Caco-2 (cell line): ENCODE data around the gene SHOC1. TPM values are rescaled to one million over a fixed set of nuclear protein-coding genes. Genes with fewer than 3 reads are reported as not detected.
"Not testable (repeated sequence)": the region's sequence is repeated elsewhere in the genome, so short reads cannot be mapped to it uniquely, and the experiment has no call there.

Source experiments
- BruUV-seq: library from RNA; stranded (reverse); fragments of 400-500 nt; replicated peaks from 2 replicates; lab custom pipeline; 2021; lab: Mats Ljungman, UMichigan
- CTCF ChIA-PET: fragments of 300-600 bp; sonication (Branson Sonifier 250); formaldehyde crosslinking; loops from one replicate; lab custom pipeline; 2022; ENCODE audit warnings: antibody characterized with exemption; lab: Charles Lee
- POLR2A ChIA-PET: fragments of 300-600 bp; sonication (Branson Sonifier 250); formaldehyde crosslinking; loops from one replicate; lab custom pipeline; 2022; ENCODE audit warnings: antibody characterized with exemption; lab: Charles Lee
- DNase-seq, 2 experiments: peaks; one replicate each; pipeline versions ENCODE4 v3.0.0 to v3.0.0-alpha.2; 2020 to 2022
- H3K27me3 ChIP-seq: replicated peaks from 2 replicates; pipeline ENCODE4 v1.6.0; 2011; ENCODE audit warnings: low read length; ENCODE audit not compliant: control insufficient read depth, insufficient read depth
- H3K36me3 ChIP-seq: 2 replicates; pipeline ENCODE4 v1.5.1; 2011; ENCODE audit warnings: low read length; ENCODE audit not compliant: control insufficient read depth, insufficient read depth
- H3K4me1 ChIP-seq: fragments of 250-450 bp; sonication (Bioruptor Pico); 2 replicates; pipeline ENCODE4 v1.5.1; 2020; ENCODE audit warnings: mild to moderate bottlenecking
- H3K4me3 ChIP-seq: 2 replicates; pipeline ENCODE4 v1.5.1; 2011; ENCODE audit warnings: low read depth, mild to moderate bottlenecking, control low read depth, low read length
- H3K9me3 ChIP-seq: fragments of 250-450 bp; sonication (Bioruptor Pico); 2 replicates; pipeline ENCODE4 v1.5.1; 2020; ENCODE audit warnings: mild to moderate bottlenecking, moderate library complexity
- H3K27ac Mint-ChIP-seq: one replicate; pipeline ENCODE4 v1.8.0; 2022; ENCODE audit warnings: mixed read lengths; ENCODE audit not compliant: unreplicated experiment
- H3K27me3 Mint-ChIP-seq: one replicate; pipeline ENCODE4 v1.8.0; 2022; ENCODE audit warnings: mixed read lengths; ENCODE audit not compliant: insufficient read depth, unreplicated experiment
- H3K36me3 Mint-ChIP-seq: one replicate; pipeline ENCODE4 v1.8.0; 2022; ENCODE audit warnings: mild to moderate bottlenecking, mixed read lengths; ENCODE audit not compliant: insufficient read depth, unreplicated experiment
- H3K4me1 Mint-ChIP-seq: one replicate; pipeline ENCODE4 v1.8.0; 2022; ENCODE audit warnings: low read depth, mixed read lengths; ENCODE audit not compliant: unreplicated experiment
- H3K4me3 Mint-ChIP-seq: one replicate; pipeline ENCODE4 v1.8.0; 2022; ENCODE audit warnings: mild to moderate bottlenecking, moderate library complexity, mixed read lengths; ENCODE audit not compliant: unreplicated experiment
- H3K9me3 Mint-ChIP-seq: one replicate; pipeline ENCODE4 v1.8.0; 2022; ENCODE audit warnings: mixed read lengths; ENCODE audit not compliant: unreplicated experiment
- intact Hi-C: fragments of 100-400 bp; cut with micrococcal nuclease; formaldehyde crosslinking; loops from one replicate; pipeline ENCODE4 v1.10.0; 2022; ENCODE audit not compliant: unreplicated experiment
- total RNA-seq: library from RNA; stranded (reverse); gene quantifications from 2 replicates; pipeline ENCODE4 v1.2.3, GENCODE V29; 2022
- TF ChIP-seq, protein P1 (sequence below), 2 experiments: fragments of 200-600 bp in 1 of 2; IDR thresholded peaks; 1 replicate in 1 of 2; 2 replicates in 1 of 2; pipeline versions ENCODE4 v1.5.1 to v1.8.0; 2011 to 2022; ENCODE audit warnings: antibody characterized with exemption in 1 of 2, control low read depth in 1 of 2, inconsistent platforms in 1 of 2, low read depth in 1 of 2, low read length in 1 of 2, mild to moderate bottlenecking in 1 of 2, moderate library complexity in 1 of 2; ENCODE audit not compliant: insufficient read depth in 1 of 2, severe bottlenecking in 1 of 2, unreplicated experiment in 1 of 2

Gene SHOC1
- total RNA-seq, 1 experiment from 2014 or later = not detected

DNA sequence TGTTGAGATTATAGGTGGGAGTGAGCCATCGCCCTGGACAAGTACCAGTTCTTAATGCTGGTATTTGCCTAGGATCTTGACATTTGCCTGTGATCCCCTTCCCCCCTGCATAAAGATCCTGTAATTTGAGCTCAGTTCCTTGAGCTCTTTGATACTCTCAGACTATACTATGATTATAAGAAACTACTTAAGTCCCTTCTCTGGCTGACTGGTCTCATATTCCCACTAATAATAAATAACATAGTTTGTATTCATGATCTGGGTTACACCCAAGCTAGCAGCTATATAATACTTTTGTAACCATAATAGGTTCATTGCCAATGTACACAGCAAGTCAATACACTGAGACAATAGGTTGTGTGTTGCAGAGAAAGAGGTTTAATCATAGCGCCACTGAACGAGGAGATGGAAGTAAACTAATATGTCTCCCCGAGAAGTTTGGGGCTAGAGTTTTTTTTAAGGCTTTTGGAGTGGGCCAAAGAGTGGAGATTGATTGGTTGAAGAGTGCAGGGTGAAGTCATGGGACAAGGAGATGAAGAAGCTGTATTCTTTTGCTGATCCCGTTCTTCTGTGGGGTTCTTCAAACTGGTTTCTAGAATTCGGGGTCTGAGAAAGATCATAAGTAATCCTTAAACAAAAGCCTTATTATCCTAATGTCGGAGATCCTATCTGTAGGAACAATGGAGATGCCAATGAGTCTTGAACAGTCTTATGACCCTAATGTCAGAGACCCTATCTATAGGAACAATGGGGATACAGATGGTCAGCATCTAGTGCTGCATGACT lies 20.7 kb upstream of the SHOC1 start:
- H3K4me1 Mint-ChIP-seq = peaks cover 17% of the 10 kb centered on the region
- no peaks in the 10 kb centered on the region for H3K9me3 ChIP-seq
- no TSS peak for BruUV-seq
- ChIA-PET POLR2A (no interaction called here), CTCF (interaction anchor here (1.1 kb wide), 1 partner anchor 259 kb away, joined by 3 read pairs; no protein-coding TSS in a partner anchor)
- no peaks in the 10 kb centered on the region for H3K36me3 Mint-ChIP-seq
- H3K36me3 ChIP-seq = no peaks in the 10 kb centered on the region
- no peak for DNase-seq
- no peaks in the 10 kb centered on the region for H3K27me3 ChIP-seq
- no peak overlapping the region for H3K4me3 ChIP-seq
- H3K4me3 Mint-ChIP-seq = no peak overlapping the region
- H3K27ac Mint-ChIP-seq = no peak overlapping the region
- H3K4me1 ChIP-seq = peaks cover 20% of the 10 kb centered on the region
- no peaks in the 10 kb centered on the region for H3K9me3 Mint-ChIP-seq
- H3K27me3 Mint-ChIP-seq = no peaks in the 10 kb centered on the region
- intact Hi-C loops = no loop called here
- TF ChIP-seq, protein P1, sequence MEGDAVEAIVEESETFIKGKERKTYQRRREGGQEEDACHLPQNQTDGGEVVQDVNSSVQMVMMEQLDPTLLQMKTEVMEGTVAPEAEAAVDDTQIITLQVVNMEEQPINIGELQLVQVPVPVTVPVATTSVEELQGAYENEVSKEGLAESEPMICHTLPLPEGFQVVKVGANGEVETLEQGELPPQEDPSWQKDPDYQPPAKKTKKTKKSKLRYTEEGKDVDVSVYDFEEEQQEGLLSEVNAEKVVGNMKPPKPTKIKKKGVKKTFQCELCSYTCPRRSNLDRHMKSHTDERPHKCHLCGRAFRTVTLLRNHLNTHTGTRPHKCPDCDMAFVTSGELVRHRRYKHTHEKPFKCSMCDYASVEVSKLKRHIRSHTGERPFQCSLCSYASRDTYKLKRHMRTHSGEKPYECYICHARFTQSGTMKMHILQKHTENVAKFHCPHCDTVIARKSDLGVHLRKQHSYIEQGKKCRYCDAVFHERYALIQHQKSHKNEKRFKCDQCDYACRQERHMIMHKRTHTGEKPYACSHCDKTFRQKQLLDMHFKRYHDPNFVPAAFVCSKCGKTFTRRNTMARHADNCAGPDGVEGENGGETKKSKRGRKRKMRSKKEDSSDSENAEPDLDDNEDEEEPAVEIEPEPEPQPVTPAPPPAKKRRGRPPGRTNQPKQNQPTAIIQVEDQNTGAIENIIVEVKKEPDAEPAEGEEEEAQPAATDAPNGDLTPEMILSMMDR (IDR thresholded peaks at IDR 0.05; ENCODE audit: insufficient read depth in 1 of 2, low read depth in 1 of 2, low read length in 1 of 2, severe bottlenecking in 1 of 2, unreplicated experiment in 1 of 2) = no peak

DNA sequence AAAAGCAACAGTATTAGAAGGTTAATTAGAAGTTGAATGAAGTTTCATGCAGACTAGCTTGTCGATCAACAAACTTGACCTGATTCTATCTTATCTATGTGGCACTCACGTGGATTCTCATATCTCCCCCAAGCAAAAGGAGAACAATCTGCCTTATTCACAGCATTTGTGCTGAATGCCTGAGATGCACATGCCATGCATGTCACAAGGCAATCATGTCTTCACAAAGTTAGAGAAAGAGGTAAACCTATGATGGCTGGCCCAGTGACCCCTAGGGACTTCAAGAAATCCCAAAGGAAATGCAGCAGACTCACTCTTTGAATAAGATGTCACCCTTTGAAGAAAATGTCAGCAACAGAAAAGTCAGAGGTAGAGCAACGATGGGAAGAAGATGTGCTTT lies 17.6 kb upstream of the SHOC1 start:
- Histone ChIP-seq H3K36me3 (no peaks in the 10 kb centered on the region), H3K4me1 (peaks cover 20% of the 10 kb centered on the region), H3K9me3 (no peaks in the 10 kb centered on the region), H3K4me3 (no peak overlapping the region), H3K27me3 (no peaks in the 10 kb centered on the region)
- DNase-seq = no peak
- Mint-ChIP-seq H3K27me3 (no peaks in the 10 kb centered on the region), H3K4me1 (peaks cover 12% of the 10 kb centered on the region), H3K4me3 (no peak overlapping the region), H3K9me3 (no peaks in the 10 kb centered on the region), H3K36me3 (no peaks in the 10 kb centered on the region), H3K27ac (no peak overlapping the region)
- BruUV-seq = no TSS peak
- ChIA-PET POLR2A (no interaction called here), CTCF (no interaction called here)
- TF ChIP-seq, protein P1 (IDR thresholded peaks at IDR 0.05; ENCODE audit: insufficient read depth in 1 of 2, low read depth in 1 of 2, low read length in 1 of 2, severe bottlenecking in 1 of 2, unreplicated experiment in 1 of 2) = no peak
- intact Hi-C loops = no loop called here

DNA sequence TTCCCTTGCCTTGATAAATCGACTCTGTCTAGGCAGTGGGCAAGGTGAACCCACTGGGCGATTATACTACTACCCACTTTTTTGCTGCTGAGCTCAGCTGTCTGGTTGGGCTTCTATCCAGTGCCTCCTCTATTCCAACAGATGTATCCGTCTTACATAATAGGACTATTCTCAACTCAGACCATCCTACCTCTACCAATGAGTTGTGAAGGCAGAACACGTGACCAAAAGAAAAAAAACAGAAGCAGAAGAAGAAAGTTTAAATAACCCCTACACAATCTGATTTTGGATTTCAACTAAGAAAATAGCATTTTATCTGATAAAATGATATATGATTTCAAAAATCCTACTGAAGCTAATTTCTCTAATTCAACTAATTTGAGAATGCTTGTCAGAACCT lies 16.2 kb upstream of the SHOC1 start:
- Histone ChIP-seq H3K9me3 (no peaks in the 10 kb centered on the region), H3K4me3 (no peak overlapping the region), H3K27me3 (no peaks in the 10 kb centered on the region), H3K4me1 (peaks cover 10% of the 10 kb centered on the region), H3K36me3 (no peaks in the 10 kb centered on the region)
- POLR2A ChIA-PET = interaction anchor here (0.5 kb wide), 1 partner anchor 1704 kb away, joined by 3 read pairs; no protein-coding TSS in a partner anchor
- Mint-ChIP-seq H3K36me3 (no peaks in the 10 kb centered on the region), H3K9me3 (no peaks in the 10 kb centered on the region), H3K4me3 (no peak overlapping the region), H3K27ac (no peak overlapping the region), H3K27me3 (no peaks in the 10 kb centered on the region), H3K4me1 (peaks cover 7% of the 10 kb centered on the region)
- TF ChIP-seq, protein P1 (IDR thresholded peaks at IDR 0.05; ENCODE audit: insufficient read depth in 1 of 2, low read depth in 1 of 2, low read length in 1 of 2, severe bottlenecking in 1 of 2, unreplicated experiment in 1 of 2) = no peak
- CTCF ChIA-PET = no interaction called here
- DNase-seq = no peak
- no TSS peak for BruUV-seq
- intact Hi-C loops = no loop called here

DNA sequence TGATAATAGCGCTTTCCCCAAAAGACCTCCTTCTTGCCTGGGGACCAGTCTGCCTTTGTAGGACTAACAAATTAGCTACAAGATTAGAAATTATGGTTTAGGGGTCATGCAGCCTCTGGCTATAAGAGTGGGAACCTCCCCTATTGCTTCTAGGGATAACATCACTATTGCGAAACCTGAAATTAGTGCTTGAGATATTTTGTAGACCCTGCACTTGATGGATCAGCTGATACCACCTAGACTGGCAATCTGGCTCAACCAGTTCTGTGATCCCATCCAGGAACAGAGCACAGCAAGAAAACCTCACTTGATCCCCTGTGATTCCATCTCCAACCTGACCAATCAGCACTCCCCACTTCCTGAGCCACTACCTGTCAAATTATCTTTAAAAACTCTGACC lies 15.7 kb upstream of the SHOC1 start:
- H3K27me3 ChIP-seq, H3K4me3 ChIP-seq, H3K9me3 ChIP-seq, BruUV-seq, H3K4me3 Mint-ChIP-seq, H3K36me3 Mint-ChIP-seq, H3K36me3 ChIP-seq, H3K27ac Mint-ChIP-seq, H3K4me1 ChIP-seq, H3K27me3 Mint-ChIP-seq, CTCF ChIA-PET, DNase-seq, H3K9me3 Mint-ChIP-seq, H3K4me1 Mint-ChIP-seq, intact Hi-C loops: not testable (repeated sequence)
- POLR2A ChIA-PET = interaction anchor here (0.5 kb wide), 1 partner anchor 1705 kb away, joined by 3 read pairs; no protein-coding TSS in a partner anchor
